ENCODE results near the gene LGR6. TPM values are rescaled to one million over a fixed set of nuclear protein-coding genes. Genes with fewer than 3 reads are reported as not detected.
"Not testable (repeated sequence)": the region's sequence is repeated elsewhere in the genome, so short reads cannot be mapped to it uniquely, and the experiment has no call there.

The LGR6 gene
- total and polyA plus RNA-seq, 10 of the 15 experiments (the other 5 are each of a cell fraction or from before 2014, with no cell fraction given) = not detected

GRCh38 chr1:202259705-202260104, 66.1 kb downstream of the LGR6 start (continued):
- no peak for TF ChIP-seq SIN3A (IDR thresholded peaks at IDR 0.05; ENCODE audit: low read depth, low read length)
- no peak for TF ChIP-seq MTA2 (IDR thresholded peaks at IDR 0.05; ENCODE audit: low read depth)
- no peak for TF ChIP-seq PAX8 (IDR thresholded peaks at IDR 0.05)
- TF ChIP-seq RCOR1 (conservative IDR thresholded peaks at IDR 0.05; ENCODE audit: low read depth, low read length) = no peak
- TF ChIP-seq GABPA (IDR thresholded peaks at IDR 0.05; ENCODE audit: low read depth) = no peak
- no peak for TF ChIP-seq SUPT20H (IDR thresholded peaks at IDR 0.05; ENCODE audit: borderline replicate concordance, control insufficient read depth, low read depth, low read length)

GRCh38 chr1:202261209-202261958, 67.8 kb downstream of the LGR6 start:
- H4K20me1 ChIP-seq (ENCODE audit: control insufficient read depth, insufficient read depth); RAD21 ChIA-PET (ENCODE audit: unreplicated experiment); DNase-seq (ENCODE audit: low read depth, low spot score); BruUV-seq (replicated peaks); ATAC-seq; SMC1A ChIA-PET (ENCODE audit: uncharacterized antibody, unreplicated experiment); CTCF ChIA-PET; H3K79me2 ChIP-seq (ENCODE audit: control insufficient read depth, insufficient read depth, low read length); H3K4me1 ChIP-seq (ENCODE audit: control insufficient read depth, insufficient read depth, low read length); H3K4me3 ChIP-seq; H3K9ac ChIP-seq (ENCODE audit: control insufficient read depth, insufficient read depth, low read length); H3K36me3 ChIP-seq (ENCODE audit: control insufficient read depth in 2 of 2, insufficient read depth in 2 of 2, low read length in 1 of 2); in situ Hi-C loops (cut with MboI); POLR2A ChIA-PET; H3K27me3 ChIP-seq (replicated peaks in 1 of 2; ENCODE audit: control insufficient read depth in 2 of 2, insufficient read depth in 2 of 2, low read length in 1 of 2); FAIRE-seq; H3K27ac ChIP-seq (ENCODE audit: control insufficient read depth, insufficient read depth); H3K9me3 ChIP-seq (replicated peaks; ENCODE audit: control insufficient read depth, insufficient read depth, low read length); H2AFZ ChIP-seq (ENCODE audit: control insufficient read depth, low read depth, low read length); H3K4me2 ChIP-seq (ENCODE audit: control insufficient read depth, insufficient read depth); intact Hi-C loops (cut with micrococcal nuclease; ENCODE audit: unreplicated experiment): not testable (repeated sequence)
- 51% methylated on average over 3 of the region's 4 CpGs for WGBS (ENCODE audit: insufficient coverage, insufficient replicate concordance, low lambda C conversion rate, missing lambda C conversion rate)
